HepG2 (cell line): ENCODE results near the gene CHCHD3. TPM values are rescaled to one million over a fixed set of nuclear protein-coding genes. Genes with fewer than 3 reads are reported as not detected.

ENCODE experiments used
- AKAP8 ChIP-seq: sonication (generic); formaldehyde crosslinking; IDR thresholded peaks from 2 replicates; pipeline ENCODE4 v1.5.1; 2020; ENCODE audit warnings: mild to moderate bottlenecking, missing genetic modification reagents
- BRCA1 ChIP-seq: sonication (generic); formaldehyde crosslinking; IDR thresholded peaks from 2 replicates; pipeline ENCODE4 v1.4.0; 2020; ENCODE audit warnings: missing genetic modification reagents
- CHCHD3 ChIP-seq: sonication (generic); formaldehyde crosslinking; IDR thresholded peaks from 2 replicates; pipeline ENCODE4 v1.8.0; 2022; ENCODE audit warnings: mild to moderate bottlenecking, missing genetic modification reagents, moderate library complexity
- GZF1 ChIP-seq: sonication (generic); formaldehyde crosslinking; IDR thresholded peaks from 2 replicates; pipeline ENCODE4 v1.5.1; 2020; ENCODE audit warnings: mild to moderate bottlenecking, missing genetic modification reagents
- HCFC1 ChIP-seq: fragments of 150-350 bp; IDR thresholded peaks from 2 replicates; pipeline ENCODE4 v1.6.1; 2014; ENCODE audit warnings: low read depth, low read length
- HES4 ChIP-seq: sonication (generic); formaldehyde crosslinking; IDR thresholded peaks from 2 replicates; pipeline ENCODE4 v1.9.0; 2021; ENCODE audit warnings: mild to moderate bottlenecking, missing genetic modification reagents, borderline replicate concordance
- HMGA1 ChIP-seq: sonication (generic); formaldehyde crosslinking; conservative IDR thresholded peaks from 2 replicates; pipeline ENCODE4 v1.4.0; 2020; ENCODE audit warnings: missing genetic modification reagents
- IKZF4 ChIP-seq: sonication (generic); formaldehyde crosslinking; IDR thresholded peaks from 2 replicates; pipeline ENCODE4 v1.5.1; 2020; ENCODE audit warnings: borderline replicate concordance, mild to moderate bottlenecking, low read depth, missing genetic modification reagents; ENCODE audit errors: not compliant biosample characterization
- KDM5A ChIP-seq: fragments of 200-600 bp; sonication (generic); IDR thresholded peaks from 2 replicates; pipeline ENCODE4 v1.7.0; 2018; ENCODE audit warnings: antibody characterized with exemption, mild to moderate bottlenecking, low read length, borderline replicate concordance
- KMT2A ChIP-seq: sonication (generic); formaldehyde crosslinking; IDR thresholded peaks from 2 replicates; pipeline ENCODE4 v1.4.0; 2020; ENCODE audit warnings: missing genetic modification reagents
- MZF1 ChIP-seq: sonication (generic); formaldehyde crosslinking; IDR thresholded peaks from 2 replicates; pipeline ENCODE4 v1.8.1; 2023; ENCODE audit warnings: mild to moderate bottlenecking, missing genetic modification reagents, borderline replicate concordance
- NFE2L1 ChIP-seq: sonication (generic); formaldehyde crosslinking; IDR thresholded peaks from 2 replicates; pipeline ENCODE4 v1.4.0; 2020; ENCODE audit warnings: missing genetic modification reagents, mild to moderate bottlenecking, borderline replicate concordance
- PPARG ChIP-seq: conservative IDR thresholded peaks from 2 replicates; pipeline ENCODE4 v1.6.1; 2016; ENCODE audit warnings: missing biosample characterization, missing genetic modification reagents
- RARA ChIP-seq: IDR thresholded peaks from 2 replicates; pipeline ENCODE4 v1.6.1; 2016; ENCODE audit warnings: missing genetic modification reagents, missing compliant biosample characterization
- ZEB1 ChIP-seq: IDR thresholded peaks from 2 replicates; pipeline ENCODE4 v1.6.1; 2012; ENCODE audit warnings: mild to moderate bottlenecking, low read depth, inconsistent platforms; ENCODE audit not compliant: insufficient replicate concordance
- ZFP37 ChIP-seq: sonication (generic); formaldehyde crosslinking; IDR thresholded peaks from 2 replicates; pipeline ENCODE4 v1.4.0; 2020; ENCODE audit warnings: missing genetic modification reagents, borderline replicate concordance
- ZNF160 ChIP-seq: sonication (generic); formaldehyde crosslinking; IDR thresholded peaks from 2 replicates; pipeline ENCODE4 v1.8.0; 2022; ENCODE audit warnings: mild to moderate bottlenecking, inconsistent platforms, missing genetic modification reagents
- ZNF235 ChIP-seq: sonication (generic); formaldehyde crosslinking; IDR thresholded peaks from 2 replicates; pipeline ENCODE4 v1.8.1; 2023; ENCODE audit warnings: mild to moderate bottlenecking, missing genetic modification reagents, borderline replicate concordance
- ZNF34 ChIP-seq: sonication (generic); formaldehyde crosslinking; IDR thresholded peaks from 2 replicates; pipeline ENCODE4 v1.4.0; 2020; ENCODE audit warnings: mild to moderate bottlenecking, missing genetic modification reagents, borderline replicate concordance
- ZNF713 ChIP-seq: sonication (generic); formaldehyde crosslinking; IDR thresholded peaks from 2 replicates; pipeline ENCODE4 v1.4.0; 2020; ENCODE audit warnings: mild to moderate bottlenecking, missing genetic modification reagents
- polyA plus RNA-seq, 8 experiments: library from polyadenylated mRNA; depleted of rRNA in 3 of 8; stranded (reverse) in 7 of 8; unstranded in 1 of 8; fragments of >200 nt; fragmentation: Illumina TruSeq in 4 of 8; extraction: Trizol in 4 of 8; gene quantifications; 2 replicates each; pipeline versions ENCODE4 v1.2.1 to v1.2.3, GENCODE V29; 2011 to 2016; ENCODE audit warnings: low read depth in 4 of 8, missing spikeins in 1 of 8, mixed read lengths in 1 of 8; ENCODE audit not compliant: insufficient read depth in 1 of 8
- total RNA-seq, 5 experiments: library from RNA; depleted of rRNA; stranded (reverse); fragments of >200 nt; fragmentation: Illumina TruSeq; extraction: Trizol; gene quantifications; 2 replicates each; pipeline ENCODE4 v1.2.3, GENCODE V29; 2016; ENCODE audit warnings: low read depth in 1 of 5
- TF ChIP-seq, protein P1 (sequence below): IDR thresholded peaks from 2 replicates; pipeline ENCODE4 v1.6.1; 2012; ENCODE audit warnings: inconsistent platforms
- TF ChIP-seq, protein P2 (sequence below): sonication (generic); formaldehyde crosslinking; IDR thresholded peaks from 2 replicates; pipeline ENCODE4 v1.5.0; 2020; ENCODE audit warnings: mild to moderate bottlenecking, missing genetic modification reagents
- TF ChIP-seq, protein P3 (sequence below): sonication (generic); formaldehyde crosslinking; IDR thresholded peaks from 2 replicates; pipeline ENCODE4 v1.4.0; 2020; ENCODE audit warnings: missing genetic modification reagents
- TF ChIP-seq, protein P4 (sequence below): sonication (generic); formaldehyde crosslinking; IDR thresholded peaks from 2 replicates; pipeline ENCODE4 v1.9.0; 2022; ENCODE audit warnings: missing genetic modification reagents, mild to moderate bottlenecking, borderline replicate concordance

Gene CHCHD3
- total and polyA plus RNA-seq, 2 of the 13 experiments (the other 11 are each of a cell fraction or from before 2014, with no cell fraction given), result 32.7 to 86.8 TPM

DNA sequence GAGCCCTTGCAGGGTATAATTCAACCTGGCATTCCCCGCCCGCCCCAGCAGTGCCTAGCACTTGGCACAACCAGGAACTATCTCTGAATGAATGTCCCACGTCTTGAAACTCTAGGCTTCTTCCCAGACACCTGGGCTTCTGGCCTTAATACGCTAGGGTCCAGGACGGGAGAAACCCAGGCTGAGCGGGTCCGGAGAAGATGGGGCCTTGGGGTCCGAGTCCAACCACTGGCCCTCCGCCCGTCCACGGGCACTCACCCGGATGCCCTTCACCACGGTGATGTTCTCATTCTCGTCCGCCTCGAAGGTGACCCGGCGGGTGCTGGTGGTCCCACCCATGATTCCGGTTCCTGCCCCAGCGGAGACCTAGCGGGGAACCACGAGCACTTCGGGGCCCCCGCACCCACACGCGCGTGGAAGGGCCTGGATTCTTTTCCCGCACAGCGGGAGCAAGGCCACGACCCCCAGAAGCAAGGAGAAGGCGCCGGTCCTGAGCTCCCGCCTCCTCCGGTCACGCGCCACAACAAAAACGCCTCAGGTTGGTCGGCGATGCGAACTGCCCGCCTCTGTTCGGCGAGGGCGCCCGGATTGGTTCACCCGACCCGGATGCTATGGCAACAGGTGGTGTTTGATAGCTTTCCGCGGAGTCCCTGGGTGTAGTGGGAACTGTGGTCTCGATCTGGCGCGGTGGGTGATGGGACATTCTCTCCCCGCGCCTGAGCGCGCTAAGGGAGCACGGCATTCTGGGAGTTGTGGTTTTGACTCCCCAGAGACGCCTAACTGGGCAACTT, at the start of gene CHCHD3 (continued):
- TF ChIP-seq KDM5A, result peak; percentile 79
- peak; percentile 15; the same call in 1 of the 2 replicates for TF ChIP-seq ZNF713 (CRISPR knock-in tag)
- no peak for TF ChIP-seq ZEB1
- TF ChIP-seq, protein P1, sequence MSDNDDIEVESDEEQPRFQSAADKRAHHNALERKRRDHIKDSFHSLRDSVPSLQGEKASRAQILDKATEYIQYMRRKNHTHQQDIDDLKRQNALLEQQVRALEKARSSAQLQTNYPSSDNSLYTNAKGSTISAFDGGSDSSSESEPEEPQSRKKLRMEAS, result no peak; the same call in none of the 2 replicates
- TF ChIP-seq BRCA1 (CRISPR knock-in tag), result no peak
- no peak for TF ChIP-seq ZFP37 (CRISPR knock-in tag)
- no peak for TF ChIP-seq PPARG (CRISPR knock-in tag)
- peak; percentile 86; the same call in 1 of the 2 replicates for TF ChIP-seq KMT2A
- no peak for TF ChIP-seq NFE2L1
- peak; percentile 56; the same call in 1 of the 2 replicates for TF ChIP-seq HES4 (CRISPR knock-in tag)
- peak; percentile 90 for TF ChIP-seq HCFC1
- TF ChIP-seq, protein P2, sequence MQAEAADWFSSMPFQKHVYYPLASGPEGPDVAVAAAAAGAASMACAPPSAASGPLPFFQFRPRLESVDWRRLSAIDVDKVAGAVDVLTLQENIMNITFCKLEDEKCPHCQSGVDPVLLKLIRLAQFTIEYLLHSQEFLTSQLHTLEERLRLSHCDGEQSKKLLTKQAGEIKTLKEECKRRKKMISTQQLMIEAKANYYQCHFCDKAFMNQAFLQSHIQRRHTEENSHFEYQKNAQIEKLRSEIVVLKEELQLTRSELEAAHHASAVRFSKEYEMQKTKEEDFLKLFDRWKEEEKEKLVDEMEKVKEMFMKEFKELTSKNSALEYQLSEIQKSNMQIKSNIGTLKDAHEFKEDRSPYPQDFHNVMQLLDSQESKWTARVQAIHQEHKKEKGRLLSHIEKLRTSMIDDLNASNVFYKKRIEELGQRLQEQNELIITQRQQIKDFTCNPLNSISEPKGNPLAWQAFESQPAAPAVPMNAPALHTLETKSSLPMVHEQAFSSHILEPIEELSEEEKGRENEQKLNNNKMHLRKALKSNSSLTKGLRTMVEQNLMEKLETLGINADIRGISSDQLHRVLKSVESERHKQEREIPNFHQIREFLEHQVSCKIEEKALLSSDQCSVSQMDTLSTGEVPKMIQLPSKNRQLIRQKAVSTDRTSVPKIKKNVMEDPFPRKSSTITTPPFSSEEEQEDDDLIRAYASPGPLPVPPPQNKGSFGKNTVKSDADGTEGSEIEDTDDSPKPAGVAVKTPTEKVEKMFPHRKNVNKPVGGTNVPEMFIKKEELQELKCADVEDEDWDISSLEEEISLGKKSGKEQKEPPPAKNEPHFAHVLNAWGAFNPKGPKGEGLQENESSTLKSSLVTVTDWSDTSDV (CRISPR knock-in tag), result no peak
- peak; percentile 40; the same call in 1 of the 2 replicates for TF ChIP-seq AKAP8
- TF ChIP-seq, protein P3, sequence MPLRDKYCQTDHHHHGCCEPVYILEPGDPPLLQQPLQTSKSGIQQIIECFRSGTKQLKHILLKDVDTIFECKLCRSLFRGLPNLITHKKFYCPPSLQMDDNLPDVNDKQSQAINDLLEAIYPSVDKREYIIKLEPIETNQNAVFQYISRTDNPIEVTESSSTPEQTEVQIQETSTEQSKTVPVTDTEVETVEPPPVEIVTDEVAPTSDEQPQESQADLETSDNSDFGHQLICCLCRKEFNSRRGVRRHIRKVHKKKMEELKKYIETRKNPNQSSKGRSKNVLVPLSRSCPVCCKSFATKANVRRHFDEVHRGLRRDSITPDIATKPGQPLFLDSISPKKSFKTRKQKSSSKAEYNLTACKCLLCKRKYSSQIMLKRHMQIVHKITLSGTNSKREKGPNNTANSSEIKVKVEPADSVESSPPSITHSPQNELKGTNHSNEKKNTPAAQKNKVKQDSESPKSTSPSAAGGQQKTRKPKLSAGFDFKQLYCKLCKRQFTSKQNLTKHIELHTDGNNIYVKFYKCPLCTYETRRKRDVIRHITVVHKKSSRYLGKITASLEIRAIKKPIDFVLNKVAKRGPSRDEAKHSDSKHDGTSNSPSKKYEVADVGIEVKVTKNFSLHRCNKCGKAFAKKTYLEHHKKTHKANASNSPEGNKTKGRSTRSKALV (CRISPR knock-in tag), result no peak
- TF ChIP-seq, protein P4, sequence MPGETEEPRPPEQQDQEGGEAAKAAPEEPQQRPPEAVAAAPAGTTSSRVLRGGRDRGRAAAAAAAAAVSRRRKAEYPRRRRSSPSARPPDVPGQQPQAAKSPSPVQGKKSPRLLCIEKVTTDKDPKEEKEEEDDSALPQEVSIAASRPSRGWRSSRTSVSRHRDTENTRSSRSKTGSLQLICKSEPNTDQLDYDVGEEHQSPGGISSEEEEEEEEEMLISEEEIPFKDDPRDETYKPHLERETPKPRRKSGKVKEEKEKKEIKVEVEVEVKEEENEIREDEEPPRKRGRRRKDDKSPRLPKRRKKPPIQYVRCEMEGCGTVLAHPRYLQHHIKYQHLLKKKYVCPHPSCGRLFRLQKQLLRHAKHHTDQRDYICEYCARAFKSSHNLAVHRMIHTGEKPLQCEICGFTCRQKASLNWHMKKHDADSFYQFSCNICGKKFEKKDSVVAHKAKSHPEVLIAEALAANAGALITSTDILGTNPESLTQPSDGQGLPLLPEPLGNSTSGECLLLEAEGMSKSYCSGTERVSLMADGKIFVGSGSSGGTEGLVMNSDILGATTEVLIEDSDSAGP (CRISPR knock-in tag), result peak; percentile 84; the same call in 1 of the 2 replicates
- peak; percentile 46; the same call in 1 of the 2 replicates for TF ChIP-seq ZNF160 (CRISPR knock-in tag)
- no peak for TF ChIP-seq ZNF34 (CRISPR knock-in tag)
- TF ChIP-seq CHCHD3 (CRISPR knock-in tag), result 0 out of 2 replicates have a peak, but pooled peaks have one; percentile 74
- no peak for TF ChIP-seq ZNF235 (CRISPR knock-in tag)
- TF ChIP-seq MZF1 (CRISPR knock-in tag), result no peak
- no peak for TF ChIP-seq GZF1 (CRISPR knock-in tag)
- TF ChIP-seq HMGA1 (CRISPR knock-in tag), result no peak
- TF ChIP-seq IKZF4, result no peak
- TF ChIP-seq RARA (CRISPR knock-in tag), result no peak
